SU-DHL-6 (cell line): ENCODE measurements around the gene FATE1.

Experiments
- H2AFZ ChIP-seq: fragments of 200-600 bp; sonication (generic); 2 replicates; pipeline ENCODE4 v1.6.1; 2014; ENCODE audit warnings: low read depth, mild to moderate bottlenecking, moderate library complexity, mixed read lengths, antibody characterized with exemption, low read length; ENCODE audit not compliant: severe bottlenecking
- H3F3A ChIP-seq: fragments of 200-600 bp; shearing (Covaris generic); 2 replicates; pipeline ENCODE4 v1.6.0; 2016; ENCODE audit warnings: antibody characterized with exemption, mild to moderate bottlenecking; ENCODE audit not compliant: insufficient read depth
- H3K27ac ChIP-seq: fragments of 200-600 bp; sonication (generic); 2 replicates; pipeline ENCODE4 v1.5.1; 2016; ENCODE audit warnings: low read depth, mild to moderate bottlenecking, low read length, moderate library complexity, mixed read lengths
- H3K27me3 ChIP-seq: fragments of 200-600 bp; sonication (generic), shearing (Covaris generic); 2 replicates; pipeline ENCODE4 v1.6.0; 2014; ENCODE audit warnings: mild to moderate bottlenecking, low read length
- H3K36me3 ChIP-seq: fragments of 200-600 bp; sonication (generic); 2 replicates; pipeline ENCODE4 v1.6.1; 2014; ENCODE audit warnings: mild to moderate bottlenecking, low read length, mixed read lengths
- H3K4me2 ChIP-seq: fragments of 300-600, 200-600 bp; shearing (Covaris generic), sonication (generic); 2 replicates; pipeline ENCODE4 v1.6.0; 2014; ENCODE audit warnings: low read length, low read depth, mild to moderate bottlenecking; ENCODE audit not compliant: poor library complexity, severe bottlenecking
- H3K4me3 ChIP-seq: fragments of 200-600 bp; sonication (generic); 2 replicates; pipeline ENCODE4 v1.5.1; 2014; ENCODE audit warnings: antibody characterized with exemption, low read length, mild to moderate bottlenecking, mixed read lengths; ENCODE audit not compliant: insufficient read depth, poor library complexity, severe bottlenecking
- H3K79me2 ChIP-seq: fragments of 200-600 bp; sonication (generic); 2 replicates; pipeline ENCODE4 v1.6.1; 2014; ENCODE audit warnings: mild to moderate bottlenecking, low read length, moderate library complexity; ENCODE audit not compliant: insufficient read depth
- H3K9ac ChIP-seq: fragments of 200-600 bp; sonication (generic); 2 replicates; pipeline ENCODE4 v1.7.0; 2014; ENCODE audit warnings: mild to moderate bottlenecking, low read length
- H3K9me2 ChIP-seq: fragments of 200-600 bp; sonication (generic); replicated peaks from 2 replicates; pipeline ENCODE4 v1.6.1; 2014; ENCODE audit warnings: low read length; ENCODE audit not compliant: insufficient read depth
- H3K9me3 ChIP-seq: fragments of 200-600 bp; sonication (generic); 2 replicates; pipeline ENCODE4 v1.6.1; 2014; ENCODE audit warnings: low read length, mixed read lengths; ENCODE audit not compliant: insufficient read depth
- H4K20me1 ChIP-seq: fragments of 200-600 bp; sonication (generic); 2 replicates; pipeline ENCODE4 v1.6.1; 2014; ENCODE audit warnings: low read depth, mild to moderate bottlenecking, antibody characterized with exemption, low read length, moderate library complexity, mixed read lengths
- EZH2phosphoT487 ChIP-seq: fragments of 200-600 bp; sonication (generic), shearing (Covaris generic); conservative IDR thresholded peaks from 2 replicates; pipeline ENCODE4 v1.6.1; 2018; ENCODE audit warnings: mild to moderate bottlenecking, antibody characterized with exemption, low read length, moderate library complexity, mixed read lengths
- TF ChIP-seq, protein P1 (sequence below): fragments of 200-600 bp; sonication (generic); IDR thresholded peaks from one replicate; pipeline ENCODE4 v1.5.1; 2017; ENCODE audit warnings: antibody characterized with exemption, mild to moderate bottlenecking, low read length, moderate library complexity; ENCODE audit not compliant: insufficient read depth, poor library complexity, severe bottlenecking

The FATE1 gene

DNA sequence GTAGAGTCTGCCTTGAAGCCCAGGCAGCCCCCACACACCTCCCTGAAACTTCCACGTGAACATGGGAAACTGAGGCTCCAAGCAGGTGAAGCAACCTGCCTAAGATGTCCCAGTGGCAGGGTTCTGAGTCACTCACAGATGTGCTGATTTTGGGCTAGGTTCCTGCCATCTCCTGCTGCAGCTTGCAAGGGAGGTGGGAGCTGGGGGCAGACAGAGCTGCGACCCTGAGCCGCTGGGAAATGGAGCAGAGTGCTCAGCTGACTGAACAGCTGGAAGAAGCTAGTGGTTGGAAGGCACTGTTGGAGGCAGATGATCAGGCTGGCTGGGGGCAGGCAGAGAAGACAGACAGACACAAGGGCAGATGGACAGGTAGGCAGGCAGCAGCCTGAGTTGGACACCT is 3.6 kb upstream of the FATE1 start:
- no peaks in the 10 kb centered on the region for H4K20me1 ChIP-seq
- no peaks in the 10 kb centered on the region for H3F3A ChIP-seq
- no peaks in the 10 kb centered on the region for H3K27me3 ChIP-seq
- TF ChIP-seq EZH2phosphoT487, result no peak
- TF ChIP-seq, protein P1, sequence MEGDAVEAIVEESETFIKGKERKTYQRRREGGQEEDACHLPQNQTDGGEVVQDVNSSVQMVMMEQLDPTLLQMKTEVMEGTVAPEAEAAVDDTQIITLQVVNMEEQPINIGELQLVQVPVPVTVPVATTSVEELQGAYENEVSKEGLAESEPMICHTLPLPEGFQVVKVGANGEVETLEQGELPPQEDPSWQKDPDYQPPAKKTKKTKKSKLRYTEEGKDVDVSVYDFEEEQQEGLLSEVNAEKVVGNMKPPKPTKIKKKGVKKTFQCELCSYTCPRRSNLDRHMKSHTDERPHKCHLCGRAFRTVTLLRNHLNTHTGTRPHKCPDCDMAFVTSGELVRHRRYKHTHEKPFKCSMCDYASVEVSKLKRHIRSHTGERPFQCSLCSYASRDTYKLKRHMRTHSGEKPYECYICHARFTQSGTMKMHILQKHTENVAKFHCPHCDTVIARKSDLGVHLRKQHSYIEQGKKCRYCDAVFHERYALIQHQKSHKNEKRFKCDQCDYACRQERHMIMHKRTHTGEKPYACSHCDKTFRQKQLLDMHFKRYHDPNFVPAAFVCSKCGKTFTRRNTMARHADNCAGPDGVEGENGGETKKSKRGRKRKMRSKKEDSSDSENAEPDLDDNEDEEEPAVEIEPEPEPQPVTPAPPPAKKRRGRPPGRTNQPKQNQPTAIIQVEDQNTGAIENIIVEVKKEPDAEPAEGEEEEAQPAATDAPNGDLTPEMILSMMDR, result no peak
- no peaks in the 10 kb centered on the region for H3K9me2 ChIP-seq
- H3K9me3 ChIP-seq, result no peaks in the 10 kb centered on the region
- no peaks in the 10 kb centered on the region for H3K79me2 ChIP-seq
- no peak overlapping the region for H3K9ac ChIP-seq
- H3K36me3 ChIP-seq, result no peaks in the 10 kb centered on the region
- H3K27ac ChIP-seq, result no peak overlapping the region
- no peak overlapping the region for H3K4me3 ChIP-seq
- no peak overlapping the region for H3K4me2 ChIP-seq
- no peak overlapping the region for H2AFZ ChIP-seq

DNA sequence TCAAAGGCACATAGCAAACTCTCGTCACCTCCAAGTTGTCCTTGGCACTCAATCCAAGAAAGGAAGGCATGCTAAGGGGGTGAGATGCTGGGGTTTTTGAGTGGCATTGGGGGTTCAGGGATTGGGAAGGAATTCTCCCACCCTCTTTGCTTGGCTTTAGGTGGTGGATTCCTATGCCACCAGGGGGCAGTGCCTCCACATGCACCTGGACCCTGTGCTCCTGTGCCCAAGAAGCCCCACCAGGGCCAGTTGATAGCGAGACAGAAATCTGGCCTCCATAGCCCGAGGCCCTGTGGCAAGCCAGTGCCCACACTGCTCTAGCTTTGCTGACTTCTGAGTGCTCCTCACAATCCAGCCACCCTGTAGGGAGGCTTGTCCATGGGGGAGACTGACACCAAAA is 2.0 kb upstream of the FATE1 start:
- no peaks in the 10 kb centered on the region for H3F3A ChIP-seq
- H3K27me3 ChIP-seq, result no peaks in the 10 kb centered on the region

GRCh38 chrX:151714362-151714761 is 1.5 kb upstream of the FATE1 start:
- H3K27me3 ChIP-seq, result no peaks in the 10 kb centered on the region
- H3K4me3 ChIP-seq, result no peak overlapping the region
- no peak overlapping the region for H3K27ac ChIP-seq
- no peaks in the 10 kb centered on the region for H3K79me2 ChIP-seq
- TF ChIP-seq EZH2phosphoT487, result no peak
- TF ChIP-seq, protein P1, result no peak
- H3K9ac ChIP-seq, result no peak overlapping the region
- no peaks in the 10 kb centered on the region for H3K9me2 ChIP-seq
- no peaks in the 10 kb centered on the region for H4K20me1 ChIP-seq
- H2AFZ ChIP-seq, result no peak overlapping the region
- no peaks in the 10 kb centered on the region for H3K9me3 ChIP-seq
- no peaks in the 10 kb centered on the region for H3F3A ChIP-seq
- no peak overlapping the region for H3K4me2 ChIP-seq
- H3K36me3 ChIP-seq, result no peaks in the 10 kb centered on the region

More for the DNA sequence above, 2.0 kb upstream of the FATE1 start:
- Histone ChIP-seq H3K9me3 (no peaks in the 10 kb centered on the region), H2AFZ (no peak overlapping the region), H3K79me2 (no peaks in the 10 kb centered on the region), H3K4me3 (no peak overlapping the region), H3K27ac (no peak overlapping the region), H4K20me1 (no peaks in the 10 kb centered on the region), H3K9me2 (no peaks in the 10 kb centered on the region), H3K9ac (no peak overlapping the region), H3K36me3 (no peaks in the 10 kb centered on the region), H3K4me2 (no peak overlapping the region)
- TF ChIP-seq, protein P1, result no peak
- no peak for TF ChIP-seq EZH2phosphoT487
